Measurements from ENCODE around the gene OPCML. TPM values are rescaled to one million over a fixed set of nuclear protein-coding genes. Genes with fewer than 3 reads are reported as not detected.

OPCML gene
- total RNA-seq, 1 experiment from 2014 or later: 0.94 TPM

DNA sequence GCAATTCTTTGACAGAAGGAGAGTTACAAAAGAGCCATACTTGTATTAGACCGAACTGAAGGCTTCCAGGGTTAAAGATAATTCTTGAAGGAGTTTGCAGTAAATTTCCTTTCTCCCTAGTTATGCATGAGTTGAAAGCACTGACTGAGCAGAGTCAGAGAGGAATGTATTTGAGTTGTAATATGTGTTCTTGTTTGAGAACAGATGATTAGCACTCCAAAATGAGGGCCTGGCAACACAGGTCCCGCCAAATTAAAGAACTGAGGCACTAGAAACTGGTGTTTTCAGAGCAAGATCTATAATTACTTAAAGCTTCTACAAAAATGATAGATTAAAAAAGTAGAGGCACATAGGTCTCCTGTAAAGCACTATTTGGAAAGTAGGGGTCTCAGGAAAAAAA is 970.4 kb downstream of the OPCML start:
- TF ChIP-seq, protein P1, sequence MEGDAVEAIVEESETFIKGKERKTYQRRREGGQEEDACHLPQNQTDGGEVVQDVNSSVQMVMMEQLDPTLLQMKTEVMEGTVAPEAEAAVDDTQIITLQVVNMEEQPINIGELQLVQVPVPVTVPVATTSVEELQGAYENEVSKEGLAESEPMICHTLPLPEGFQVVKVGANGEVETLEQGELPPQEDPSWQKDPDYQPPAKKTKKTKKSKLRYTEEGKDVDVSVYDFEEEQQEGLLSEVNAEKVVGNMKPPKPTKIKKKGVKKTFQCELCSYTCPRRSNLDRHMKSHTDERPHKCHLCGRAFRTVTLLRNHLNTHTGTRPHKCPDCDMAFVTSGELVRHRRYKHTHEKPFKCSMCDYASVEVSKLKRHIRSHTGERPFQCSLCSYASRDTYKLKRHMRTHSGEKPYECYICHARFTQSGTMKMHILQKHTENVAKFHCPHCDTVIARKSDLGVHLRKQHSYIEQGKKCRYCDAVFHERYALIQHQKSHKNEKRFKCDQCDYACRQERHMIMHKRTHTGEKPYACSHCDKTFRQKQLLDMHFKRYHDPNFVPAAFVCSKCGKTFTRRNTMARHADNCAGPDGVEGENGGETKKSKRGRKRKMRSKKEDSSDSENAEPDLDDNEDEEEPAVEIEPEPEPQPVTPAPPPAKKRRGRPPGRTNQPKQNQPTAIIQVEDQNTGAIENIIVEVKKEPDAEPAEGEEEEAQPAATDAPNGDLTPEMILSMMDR (conservative IDR thresholded peaks at IDR 0.05): no peak
- Mint-ChIP-seq H3K4me1 (peaks cover 4 to 9% of the 10 kb centered on the region in 2 experiments; a peak in 3 of 4 replicates), H3K27me3 (ENCODE audit: low read depth) (no peaks in the 10 kb centered on the region), H3K36me3 (ENCODE audit: insufficient read depth in 1 of 3, low read depth in 3 of 3) (no peaks in the 10 kb centered on the region), H3K4me3 (no peak overlapping the region), H3K27ac (no peak overlapping the region), H3K9me3 (no peaks in the 10 kb centered on the region)
- Histone ChIP-seq H3K23me2 (ENCODE audit: insufficient read length, low read depth, low read length, poor library complexity, severe bottlenecking) (no peaks in the 10 kb centered on the region), H3K56ac (ENCODE audit: insufficient read length, low read depth, low read length) (no peak overlapping the region), H4K8ac (replicated peaks; ENCODE audit: insufficient read length, low read depth, low read length) (no peak overlapping the region), H3K79me1 (ENCODE audit: insufficient read depth, low read depth, low read length, poor library complexity, severe bottlenecking) (no peaks in the 10 kb centered on the region), H4K91ac (ENCODE audit: insufficient read length, low read depth, low read length) (no peak overlapping the region), H3K79me2 (ENCODE audit: insufficient read depth, low read length) (no peaks in the 10 kb centered on the region), H3K4me2 (ENCODE audit: insufficient read depth, insufficient read length, low read length) (no peak overlapping the region), H3K9ac (ENCODE audit: extremely low read depth, insufficient read length, low read length) (no peak overlapping the region), H2BK20ac (ENCODE audit: low read depth, low read length, poor library complexity, severe bottlenecking) (no peak overlapping the region), H2BK12ac (ENCODE audit: insufficient read length, low read depth, low read length) (no peak overlapping the region), H2AK5ac (ENCODE audit: insufficient read length, low read length) (no peak overlapping the region), H3K4me1 (ENCODE audit: insufficient read depth, low read length) (no peaks in the 10 kb centered on the region), H3K18ac (ENCODE audit: insufficient read length, low read depth, low read length) (no peak overlapping the region), H2AFZ (ENCODE audit: low read length) (no peak overlapping the region), H2BK5ac (ENCODE audit: insufficient read length, low read length) (no peak overlapping the region), H3K9me3 (ENCODE audit: control insufficient read depth, low read depth, low read length) (no peaks in the 10 kb centered on the region), H3T11ph (ENCODE audit: low read length) (no peak overlapping the region), H2BK120ac (ENCODE audit: low read depth, low read length, poor library complexity, severe bottlenecking) (no peak overlapping the region), H4K20me1 (ENCODE audit: control insufficient read depth, insufficient read depth, insufficient read length) (no peaks in the 10 kb centered on the region), H3K27ac (ENCODE audit: insufficient read length, low read depth, low read length) (no peak overlapping the region), H3K4ac (ENCODE audit: low read depth, low read length) (no peak overlapping the region), H3K27me3 (ENCODE audit: insufficient read depth, low read length) (no peaks in the 10 kb centered on the region), H3K14ac (ENCODE audit: insufficient read depth, low read length) (no peak overlapping the region), H4K5ac (ENCODE audit: insufficient read length, low read depth, low read length) (no peak overlapping the region), H2BK15ac (ENCODE audit: low read depth, low read length) (no peak overlapping the region), H3K23ac (ENCODE audit: insufficient read length, low read depth, low read length) (no peak overlapping the region)
- WGBS (ENCODE audit: extremely low coverage, insufficient read length, low lambda C conversion rate): no CpG with 5 or more reads among the region's 2 CpGs
- DNase-seq: no peak

Data from H9 (cell line).